Fibroblast of lung (primary cell): Measurements from ENCODE around the gene KPNB1. TPM values are rescaled to one million over a fixed set of nuclear protein-coding genes. Genes with fewer than 3 reads are reported as not detected.

Experiments used
- DNase-seq, 2 donors: peaks; one replicate each; pipeline versions ENCODE4 v3.0.0 to v3.0.0-alpha.2; 2010; ENCODE audit warnings: low read depth in 2 of 2
- H2AFZ ChIP-seq: 2 replicates; pipeline ENCODE4 v1.5.1; 2012; ENCODE audit warnings: low read length, control low read depth, inconsistent platforms
- H3K27ac ChIP-seq: 2 replicates; pipeline ENCODE4 v1.5.1; 2011; ENCODE audit warnings: low read length, control low read depth; ENCODE audit not compliant: insufficient read depth
- H3K27me3 ChIP-seq: 2 replicates; pipeline ENCODE4 v1.5.1; 2011; ENCODE audit warnings: mild to moderate bottlenecking, low read length; ENCODE audit not compliant: control insufficient read depth, insufficient read depth
- H3K36me3 ChIP-seq: 2 replicates; pipeline ENCODE4 v1.5.1; 2011; ENCODE audit warnings: low read length; ENCODE audit not compliant: control insufficient read depth, insufficient read depth
- H3K4me1 ChIP-seq: 2 replicates; pipeline ENCODE4 v1.5.1; 2011; ENCODE audit warnings: low read length; ENCODE audit not compliant: control insufficient read depth, insufficient read depth; ENCODE audit errors: extremely low read depth
- H3K4me2 ChIP-seq: 2 replicates; pipeline ENCODE4 v1.5.1; 2011; ENCODE audit warnings: low read length, control low read depth; ENCODE audit not compliant: insufficient read depth; ENCODE audit errors: extremely low read depth
- H3K4me3 ChIP-seq, 4 experiments: fragments of 200-600 bp in 1 of 4; sonication (generic) in 1 of 4; replicated peaks in 1 of 4; 2 replicates each; pipeline ENCODE4 v1.5.1; 2011 to 2016; ENCODE audit warnings: low read length in 4 of 4, low read depth in 3 of 4, mild to moderate bottlenecking in 3 of 4, control low read depth in 2 of 4, inconsistent platforms in 1 of 4, mixed read lengths in 1 of 4; ENCODE audit not compliant: insufficient read depth in 1 of 4; ENCODE audit errors: control extremely low read depth in 1 of 4
- H3K79me2 ChIP-seq: 2 replicates; pipeline ENCODE4 v1.5.1; 2012; ENCODE audit warnings: mild to moderate bottlenecking, low read length, inconsistent platforms; ENCODE audit not compliant: control insufficient read depth, insufficient read depth
- H3K9ac ChIP-seq: 2 replicates; pipeline ENCODE4 v1.5.1; 2011; ENCODE audit warnings: mild to moderate bottlenecking, low read length, control low read depth; ENCODE audit not compliant: insufficient read depth
- H3K9me3 ChIP-seq: 2 replicates; pipeline ENCODE4 v1.5.1; 2012; ENCODE audit warnings: low read depth, low read length; ENCODE audit not compliant: control insufficient read depth, insufficient read depth
- H4K20me1 ChIP-seq: 2 replicates; pipeline ENCODE4 v1.5.1; 2011; ENCODE audit warnings: low read length; ENCODE audit not compliant: control insufficient read depth, insufficient read depth; ENCODE audit errors: extremely low read depth
- EZH2 ChIP-seq: IDR thresholded peaks from 2 replicates; pipeline ENCODE4 v1.5.1; 2012; ENCODE audit warnings: low read length, control low read depth, mild to moderate bottlenecking; ENCODE audit errors: missing control alignments
- polyA plus RNA-seq, 2 donors: library from polyadenylated mRNA; depleted of rRNA in 1 of 2; stranded (reverse) in 1 of 2; unstranded in 1 of 2; fragments of >200 nt; gene quantifications; 2 replicates each; pipeline ENCODE4 v1.2.1, GENCODE V29; 2011 to 2012; ENCODE audit warnings: missing spikeins in 1 of 2
- total RNA-seq: library from RNA; depleted of rRNA; stranded (reverse); fragments of >200 nt; gene quantifications from 2 replicates; pipeline ENCODE4 v1.2.1, GENCODE V29; 2014
- TF ChIP-seq, protein P1 (sequence below), 2 donors: IDR thresholded peaks in 1 of 2; conservative IDR thresholded peaks in 1 of 2; 1 replicate in 1 of 2; 2 replicates in 1 of 2; pipeline ENCODE4 v1.5.1; 2011 to 2012; ENCODE audit warnings: low read length in 2 of 2, control low read depth in 1 of 2, inconsistent platforms in 1 of 2, low read depth in 1 of 2, mild to moderate bottlenecking in 1 of 2

Gene KPNB1
- total and polyA plus RNA-seq, 2 donors (not counting 1 experiment from before 2014, with no cell fraction given), result 253 to 267 TPM

DNA sequence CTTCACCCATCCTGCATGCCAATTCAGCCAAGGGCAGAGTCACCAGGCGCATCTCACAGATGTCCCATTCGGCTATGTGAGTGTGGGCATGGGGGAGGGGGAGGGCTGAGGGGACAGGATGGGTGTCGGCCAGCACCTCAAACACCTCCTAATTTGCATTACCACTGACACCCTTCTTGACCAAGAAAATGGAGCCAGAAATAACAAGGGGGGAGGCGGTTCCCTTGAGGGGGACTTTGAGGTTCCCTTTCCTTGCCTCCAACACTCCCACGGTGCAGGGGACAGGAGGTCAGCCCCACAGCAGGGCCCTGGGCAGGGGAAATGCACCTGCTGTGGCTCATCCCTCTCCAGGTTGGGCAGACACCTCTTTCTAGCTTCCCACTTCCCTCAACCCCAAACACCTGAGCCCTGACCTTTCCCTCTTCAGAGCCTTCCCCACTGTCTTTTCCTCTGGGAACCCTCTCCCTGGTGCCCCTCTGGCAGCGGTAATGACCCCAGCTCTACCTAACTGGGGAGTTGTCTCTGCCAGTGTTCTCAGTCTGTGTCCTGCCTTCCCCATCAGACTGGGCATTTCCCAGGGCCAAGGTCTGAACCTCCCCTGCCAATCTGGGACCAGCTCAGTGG is 65.2 kb downstream of the KPNB1 start:
- H3K27ac ChIP-seq, result no peak overlapping the region
- H3K9ac ChIP-seq, result no peak overlapping the region
- H3K27me3 ChIP-seq, result peaks cover 42% of the 10 kb centered on the region
- no peaks in the 10 kb centered on the region for H4K20me1 ChIP-seq
- no peak overlapping the region for H3K4me3 ChIP-seq
- no peaks in the 10 kb centered on the region for H3K79me2 ChIP-seq
- H3K36me3 ChIP-seq, result no peaks in the 10 kb centered on the region
- peaks cover 19% of the 10 kb centered on the region for H3K4me1 ChIP-seq
- H2AFZ ChIP-seq, result no peak overlapping the region
- no peak for DNase-seq
- no peak overlapping the region for H3K4me2 ChIP-seq
- H3K9me3 ChIP-seq, result no peaks in the 10 kb centered on the region
- no peak for TF ChIP-seq EZH2
- TF ChIP-seq, protein P1, sequence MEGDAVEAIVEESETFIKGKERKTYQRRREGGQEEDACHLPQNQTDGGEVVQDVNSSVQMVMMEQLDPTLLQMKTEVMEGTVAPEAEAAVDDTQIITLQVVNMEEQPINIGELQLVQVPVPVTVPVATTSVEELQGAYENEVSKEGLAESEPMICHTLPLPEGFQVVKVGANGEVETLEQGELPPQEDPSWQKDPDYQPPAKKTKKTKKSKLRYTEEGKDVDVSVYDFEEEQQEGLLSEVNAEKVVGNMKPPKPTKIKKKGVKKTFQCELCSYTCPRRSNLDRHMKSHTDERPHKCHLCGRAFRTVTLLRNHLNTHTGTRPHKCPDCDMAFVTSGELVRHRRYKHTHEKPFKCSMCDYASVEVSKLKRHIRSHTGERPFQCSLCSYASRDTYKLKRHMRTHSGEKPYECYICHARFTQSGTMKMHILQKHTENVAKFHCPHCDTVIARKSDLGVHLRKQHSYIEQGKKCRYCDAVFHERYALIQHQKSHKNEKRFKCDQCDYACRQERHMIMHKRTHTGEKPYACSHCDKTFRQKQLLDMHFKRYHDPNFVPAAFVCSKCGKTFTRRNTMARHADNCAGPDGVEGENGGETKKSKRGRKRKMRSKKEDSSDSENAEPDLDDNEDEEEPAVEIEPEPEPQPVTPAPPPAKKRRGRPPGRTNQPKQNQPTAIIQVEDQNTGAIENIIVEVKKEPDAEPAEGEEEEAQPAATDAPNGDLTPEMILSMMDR (conservative IDR thresholded peaks at IDR 0.05 in 1 of 2, IDR thresholded peaks at IDR 0.05 in 1 of 2; ENCODE audit: low read depth in 1 of 2, low read length in 2 of 2), result no peak

DNA sequence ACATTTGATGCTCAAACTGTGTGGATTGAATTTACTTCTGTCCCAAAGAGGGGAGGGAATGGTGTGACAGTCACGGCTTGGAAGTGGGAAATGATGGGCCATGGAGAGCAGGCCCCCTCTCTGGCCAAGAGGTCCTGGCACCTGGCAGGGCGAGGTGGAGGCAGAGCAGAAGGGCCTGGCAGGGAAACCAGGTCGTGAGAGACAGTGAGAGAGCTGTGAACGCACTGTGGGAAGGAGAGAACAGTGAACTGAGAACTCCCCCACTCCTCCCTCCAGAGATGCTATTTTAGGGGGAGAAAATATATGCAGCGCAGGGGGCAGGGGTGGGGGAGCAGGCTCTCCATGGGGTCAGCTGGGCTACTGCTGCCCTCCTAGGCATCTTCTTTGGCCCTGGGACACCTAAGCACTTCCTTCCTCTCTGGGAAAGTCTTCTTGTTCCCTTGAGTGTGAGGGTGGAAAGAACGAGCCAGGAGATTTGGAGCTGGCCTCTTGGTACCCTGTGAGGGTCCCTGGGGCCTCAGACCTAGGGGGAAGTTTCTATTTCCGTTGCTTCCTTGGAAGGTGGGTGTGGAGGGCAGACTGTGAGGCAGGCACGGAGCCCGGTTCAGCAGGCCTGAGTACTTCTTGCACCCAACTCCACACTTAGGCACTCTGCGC is 66.1 kb downstream of the KPNB1 start:
- Histone ChIP-seq H3K4me1 (peaks cover 22% of the 10 kb centered on the region), H3K79me2 (no peaks in the 10 kb centered on the region), H3K27ac (no peak overlapping the region), H3K4me3 (no peak overlapping the region), H3K27me3 (peaks cover 45% of the 10 kb centered on the region), H3K9ac (no peak overlapping the region), H3K36me3 (no peaks in the 10 kb centered on the region), H3K9me3 (no peaks in the 10 kb centered on the region), H2AFZ (no peak overlapping the region), H3K4me2 (no peak overlapping the region), H4K20me1 (no peaks in the 10 kb centered on the region)
- no peak for DNase-seq
- TF ChIP-seq, protein P1 (conservative IDR thresholded peaks at IDR 0.05 in 1 of 2, IDR thresholded peaks at IDR 0.05 in 1 of 2; ENCODE audit: low read depth in 1 of 2, low read length in 2 of 2), result no peak
- TF ChIP-seq EZH2, result no peak

DNA sequence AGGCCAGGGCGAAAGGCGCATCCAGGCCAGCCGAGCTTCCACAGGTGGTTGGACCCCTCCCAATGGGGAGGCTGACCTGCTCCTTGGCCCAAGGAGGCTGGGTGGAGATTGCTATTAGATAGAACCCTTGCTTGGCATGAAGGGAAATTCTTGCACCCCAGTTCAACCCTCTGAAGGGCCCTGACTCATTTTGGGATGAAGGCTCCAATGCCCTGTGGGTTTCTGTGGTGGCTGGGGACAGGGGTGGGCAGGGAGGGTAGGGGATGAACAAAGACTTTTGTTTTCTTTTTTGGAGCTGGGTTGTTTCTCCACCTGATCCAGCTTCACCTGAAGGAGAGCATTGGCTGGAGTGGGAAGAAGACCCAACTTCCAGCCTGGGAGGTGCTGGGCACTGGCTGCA is 66.7 kb downstream of the KPNB1 start:
- no peak overlapping the region for H3K27ac ChIP-seq
- no peak overlapping the region for H3K4me2 ChIP-seq
- DNase-seq, result no peak
- H3K79me2 ChIP-seq, result no peaks in the 10 kb centered on the region
- H3K9me3 ChIP-seq, result no peaks in the 10 kb centered on the region
- no peaks in the 10 kb centered on the region for H4K20me1 ChIP-seq
- no peak overlapping the region for H3K9ac ChIP-seq
- TF ChIP-seq, protein P1 (conservative IDR thresholded peaks at IDR 0.05 in 1 of 2, IDR thresholded peaks at IDR 0.05 in 1 of 2; ENCODE audit: low read depth in 1 of 2, low read length in 2 of 2), result no peak
- TF ChIP-seq EZH2, result no peak
- peaks cover 45% of the 10 kb centered on the region for H3K27me3 ChIP-seq
- no peaks in the 10 kb centered on the region for H3K36me3 ChIP-seq
- peaks cover 23% of the 10 kb centered on the region for H3K4me1 ChIP-seq
- no peak overlapping the region for H3K4me3 ChIP-seq
- no peak overlapping the region for H2AFZ ChIP-seq
